ENCODE results near the gene HACD2. TPM values are rescaled to one million over a fixed set of nuclear protein-coding genes. Genes with fewer than 3 reads are reported as not detected.

The HACD2 gene
- total RNA-seq, 1 experiment from 2014 or later, result 43.0 TPM

GRCh38 chr3:123486460-123486859 lies 98.4 kb downstream of the HACD2 start:
- Histone ChIP-seq H3K4me3 (replicated peaks in 1 of 2; ENCODE audit: low read depth in 1 of 2, low read length in 2 of 2) (no peak overlapping the region), H3K4me1 (ENCODE audit: control insufficient read depth in 1 of 2, insufficient read depth in 2 of 2, low read length in 2 of 2) (no peaks in the 10 kb centered on the region), H3K9me2 (ENCODE audit: insufficient read depth) (no peaks in the 10 kb centered on the region), H3K79me2 (ENCODE audit: insufficient read depth, low read length) (no peaks in the 10 kb centered on the region), H3K36me3 (ENCODE audit: control insufficient read depth in 1 of 2, insufficient read depth in 2 of 2, low read length in 2 of 2) (no peaks in the 10 kb centered on the region), H3K27me3 (ENCODE audit: insufficient read depth, low read length) (no peaks in the 10 kb centered on the region), H3K9me3 (ENCODE audit: control insufficient read depth in 1 of 2, insufficient read depth in 1 of 2, low read depth in 1 of 2, low read length in 2 of 2) (no peaks in the 10 kb centered on the region), H4K20me1 (ENCODE audit: insufficient read depth) (peaks cover 4% of the 10 kb centered on the region; the same call in 1 of the 2 replicates), H3K4me2 (ENCODE audit: low read length) (no peak overlapping the region), H2AFZ (ENCODE audit: low read depth, low read length, poor library complexity, severe bottlenecking) (no peak overlapping the region), H3K9ac (ENCODE audit: low read length) (no peak overlapping the region), H3K27ac (ENCODE audit: low read depth, low read length) (no peak overlapping the region)
- ChIA-PET CTCF (no interaction called here), POLR2A (no interaction called here), RAD21 (ENCODE audit: low non-redundant PET in 1 of 2, low total read pairs in 2 of 2, uncharacterized antibody in 2 of 2, unreplicated experiment in 2 of 2) (no interaction called here)
- no peak for DNase-seq (ENCODE audit: low read depth, low spot score)
- TF ChIP-seq MAX (IDR thresholded peaks at IDR 0.05) (no peak), ZNF274 (IDR thresholded peaks at IDR 0.05; ENCODE audit: low read depth, low read length) (no peak), REST (IDR thresholded peaks at IDR 0.05; ENCODE audit: low read depth) (no peak), CBX3 (IDR thresholded peaks at IDR 0.05; ENCODE audit: low read depth) (no peak), SP1 (IDR thresholded peaks at IDR 0.05; ENCODE audit: low read depth) (no peak), ELF1 (IDR thresholded peaks at IDR 0.05; ENCODE audit: borderline replicate concordance, low read depth) (no peak), SRF (IDR thresholded peaks at IDR 0.05; ENCODE audit: low read depth) (no peak), JUND (IDR thresholded peaks at IDR 0.05) (no peak), YY1 (IDR thresholded peaks at IDR 0.05; ENCODE audit: extremely low read depth, insufficient replicate concordance, low read depth, low read length) (no peak), CTCF (IDR thresholded peaks at IDR 0.05 in 2 of 3, conservative IDR thresholded peaks at IDR 0.05 in 1 of 3; ENCODE audit: borderline replicate concordance in 1 of 3, insufficient read depth in 1 of 3, low read depth in 2 of 3, low read length in 2 of 3) (no peak), CEBPB (IDR thresholded peaks at IDR 0.05; ENCODE audit: low read depth) (no peak), EZH2phosphoT487 (IDR thresholded peaks at IDR 0.05; ENCODE audit: borderline replicate concordance) (no peak), POLR2A (IDR thresholded peaks at IDR 0.05; ENCODE audit: borderline replicate concordance, extremely low read depth, insufficient read depth, insufficient read length) (no peak)
- intact Hi-C loops (cut with micrococcal nuclease), result no loop called here
- ATAC-seq, result no peak
- BruUV-seq (replicated peaks), result no TSS peak

Data from HCT116 (cell line).